Cardiac fibroblast (primary cell): ENCODE data around the gene TCAP.

Experiments
- DNase-seq, 2 donors: peaks; one replicate each; pipeline versions ENCODE4 v3.0.0 to v3.0.0-alpha.2; 2010; ENCODE audit warnings: low read depth in 2 of 2
- H3K4me3 ChIP-seq, 2 donors: replicated peaks in 1 of 2; 1 replicate in 1 of 2; 2 replicates in 1 of 2; pipeline ENCODE4 v1.5.1; 2011; ENCODE audit warnings: low read depth in 2 of 2, low read length in 2 of 2, mild to moderate bottlenecking in 2 of 2, moderate library complexity in 1 of 2
- TF ChIP-seq, protein P1 (sequence below): IDR thresholded peaks from one replicate; pipeline ENCODE4 v1.5.1; 2011; ENCODE audit warnings: low read depth, mild to moderate bottlenecking, low read length, inconsistent platforms

TCAP gene

DNA sequence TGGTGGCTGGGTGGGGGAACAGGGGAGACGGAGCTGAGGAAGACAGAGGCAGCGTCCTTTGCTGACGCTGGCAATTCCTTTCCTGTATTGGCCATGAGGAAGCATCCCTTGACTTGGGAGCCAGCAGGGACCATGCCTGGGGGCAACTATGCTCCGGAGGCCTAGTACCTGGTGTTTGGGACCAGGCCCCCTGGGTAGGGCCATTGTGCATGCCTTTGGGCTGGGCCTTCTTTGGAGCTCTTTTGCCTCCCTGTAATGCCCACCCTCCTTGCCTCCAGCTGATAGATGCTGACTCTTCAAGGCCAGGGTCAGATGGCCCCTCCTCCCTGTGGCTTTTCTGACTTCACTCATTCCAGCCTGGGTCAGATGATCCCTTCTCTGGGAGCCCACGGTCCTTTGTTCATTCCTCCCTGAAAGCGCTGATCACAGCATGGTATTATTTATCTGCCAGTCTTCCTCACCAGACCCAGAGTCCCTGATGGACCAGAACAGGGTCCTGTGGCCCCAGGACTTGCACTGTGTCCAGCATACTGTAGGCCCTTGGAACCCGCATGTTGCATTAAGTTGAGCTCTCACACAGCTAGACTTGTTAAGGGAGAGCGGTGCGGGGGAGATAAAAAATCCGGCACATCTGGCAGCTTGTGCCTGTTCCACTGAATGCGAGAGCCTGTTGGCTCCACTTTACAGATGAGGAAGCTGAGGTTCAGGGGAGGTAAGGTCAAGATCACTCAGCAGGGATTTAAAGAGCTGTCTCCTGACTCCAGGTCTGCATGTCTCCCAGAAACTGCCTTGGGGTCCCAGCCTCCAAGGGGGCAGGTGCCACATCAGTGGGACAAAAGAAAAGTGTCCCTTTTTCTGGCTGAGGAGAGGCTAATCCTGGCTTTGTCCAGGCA lies 25.3 kb upstream of the TCAP start:
- TF ChIP-seq, protein P1, sequence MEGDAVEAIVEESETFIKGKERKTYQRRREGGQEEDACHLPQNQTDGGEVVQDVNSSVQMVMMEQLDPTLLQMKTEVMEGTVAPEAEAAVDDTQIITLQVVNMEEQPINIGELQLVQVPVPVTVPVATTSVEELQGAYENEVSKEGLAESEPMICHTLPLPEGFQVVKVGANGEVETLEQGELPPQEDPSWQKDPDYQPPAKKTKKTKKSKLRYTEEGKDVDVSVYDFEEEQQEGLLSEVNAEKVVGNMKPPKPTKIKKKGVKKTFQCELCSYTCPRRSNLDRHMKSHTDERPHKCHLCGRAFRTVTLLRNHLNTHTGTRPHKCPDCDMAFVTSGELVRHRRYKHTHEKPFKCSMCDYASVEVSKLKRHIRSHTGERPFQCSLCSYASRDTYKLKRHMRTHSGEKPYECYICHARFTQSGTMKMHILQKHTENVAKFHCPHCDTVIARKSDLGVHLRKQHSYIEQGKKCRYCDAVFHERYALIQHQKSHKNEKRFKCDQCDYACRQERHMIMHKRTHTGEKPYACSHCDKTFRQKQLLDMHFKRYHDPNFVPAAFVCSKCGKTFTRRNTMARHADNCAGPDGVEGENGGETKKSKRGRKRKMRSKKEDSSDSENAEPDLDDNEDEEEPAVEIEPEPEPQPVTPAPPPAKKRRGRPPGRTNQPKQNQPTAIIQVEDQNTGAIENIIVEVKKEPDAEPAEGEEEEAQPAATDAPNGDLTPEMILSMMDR: no peak
- DNase-seq: no peak
- no peak overlapping the region for H3K4me3 ChIP-seq

- DNase-seq: no peak
- H3K4me3 ChIP-seq: no peak overlapping the region
- TF ChIP-seq, protein P1: no peak
These were observed 24.5 kb upstream of the TCAP start for GRCh38 chr17:39640591-39641031.

DNA sequence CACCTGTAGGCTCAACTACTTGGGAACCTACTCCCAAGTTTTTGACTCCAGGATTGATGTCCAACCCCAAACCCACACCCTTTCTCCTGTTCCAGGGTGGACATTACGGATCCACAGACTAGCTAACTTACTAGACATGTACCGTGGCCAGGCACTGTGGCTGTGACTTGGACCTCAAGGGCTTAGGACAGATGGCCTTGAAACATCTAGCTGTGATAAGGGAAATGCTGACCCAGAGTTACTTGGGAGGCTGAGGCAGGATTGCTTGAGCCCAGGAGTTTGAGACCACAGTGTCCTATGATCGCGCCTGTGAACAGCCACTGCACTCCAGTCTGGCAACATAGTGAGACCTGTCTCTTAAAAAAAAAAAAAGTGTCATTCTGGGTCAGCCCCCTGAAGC lies 24.1 kb upstream of the TCAP start:
- TF ChIP-seq, protein P1: no peak
- H3K4me3 ChIP-seq: no peak overlapping the region
- no peak for DNase-seq

- H3K4me3 ChIP-seq: no peak overlapping the region
- TF ChIP-seq, protein P1: no peak
- DNase-seq: no peak
These were observed 23.3 kb upstream of the TCAP start for GRCh38 chr17:39641883-39642282.

DNA sequence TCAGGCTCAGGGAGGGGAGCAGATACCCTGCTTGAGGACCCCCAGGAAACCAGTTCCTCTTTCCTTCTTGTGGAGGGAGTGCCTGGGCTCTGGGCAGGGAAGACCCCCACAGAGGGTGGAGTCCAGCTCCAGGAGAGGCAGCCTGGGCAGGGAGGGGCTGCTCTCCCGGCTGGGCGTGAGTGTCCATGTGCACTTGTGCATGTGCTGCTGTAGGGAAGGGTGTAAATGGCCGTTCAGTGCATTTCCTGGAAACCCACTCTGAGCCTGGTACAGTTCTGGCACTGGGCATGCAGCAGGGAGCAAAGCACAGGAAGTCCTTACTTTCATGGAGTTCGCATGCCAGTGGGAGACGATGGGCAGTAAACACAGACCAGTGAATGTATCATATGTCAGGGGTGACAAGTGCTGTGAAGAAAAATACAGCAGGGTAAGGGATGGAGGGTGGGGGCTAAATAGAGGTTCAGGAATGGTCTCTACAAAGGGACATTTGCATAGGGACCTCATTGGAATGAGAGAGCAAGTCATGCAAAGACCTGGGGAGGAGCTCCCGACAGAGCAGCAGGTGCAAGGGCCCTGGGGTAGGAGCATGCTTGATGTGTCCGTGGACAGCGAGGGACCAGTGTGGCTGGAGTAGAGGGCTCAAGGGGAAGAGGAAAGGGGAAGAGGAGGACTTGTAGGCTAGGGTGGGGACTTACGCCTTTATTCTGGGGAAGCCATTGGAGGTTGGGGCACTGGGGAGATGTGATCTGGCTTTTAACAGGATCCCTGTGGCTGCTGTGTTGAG lies 22.7 kb upstream of the TCAP start:
- TF ChIP-seq, protein P1: no peak
- DNase-seq: no peak
- H3K4me3 ChIP-seq: no peak overlapping the region

GRCh38 chr17:39643271-39643670 lies 21.9 kb upstream of the TCAP start:
- TF ChIP-seq, protein P1: no peak
- DNase-seq: peak in 1 of 2 donors; percentile 25

More at GRCh38 chr17:39643271-39643670, 21.9 kb upstream of the TCAP start:
- no peak overlapping the region for H3K4me3 ChIP-seq
